Neuronal stem cell (in vitro differentiated cells): ENCODE results near the gene ZNF823.

Experiments used
- DNase-seq: peaks from one replicate; pipeline ENCODE4 v3.0.0-alpha.2; 2013; ENCODE audit warnings: low spot score
- H2AFZ ChIP-seq: one replicate; pipeline ENCODE4 v1.6.1; 2013; ENCODE audit warnings: mild to moderate bottlenecking, low read length, inconsistent platforms
- H2AK5ac ChIP-seq: 2 replicates; pipeline ENCODE4 v1.6.1; 2013; ENCODE audit warnings: low read depth, mild to moderate bottlenecking, inconsistent platforms, low read length, moderate library complexity, mixed read lengths
- H2BK120ac ChIP-seq: 2 replicates; pipeline ENCODE4 v1.6.1; 2013; ENCODE audit warnings: low read depth, mild to moderate bottlenecking, inconsistent platforms, low read length, moderate library complexity, mixed read lengths
- H2BK12ac ChIP-seq: one replicate; pipeline ENCODE4 v1.6.1; 2013; ENCODE audit warnings: low read length, inconsistent platforms
- H2BK15ac ChIP-seq: 2 replicates; pipeline ENCODE4 v1.6.1; 2013; ENCODE audit warnings: mild to moderate bottlenecking, low read length, inconsistent platforms, mixed read lengths
- H2BK5ac ChIP-seq: one replicate; pipeline ENCODE4 v1.6.1; 2013; ENCODE audit warnings: inconsistent platforms, mild to moderate bottlenecking, low read length, moderate library complexity
- H3K14ac ChIP-seq: one replicate; pipeline ENCODE4 v1.6.1; 2013; ENCODE audit warnings: low read length, inconsistent platforms
- H3K18ac ChIP-seq: 2 replicates; pipeline ENCODE4 v1.6.1; 2013; ENCODE audit warnings: low read length, inconsistent platforms
- H3K23ac ChIP-seq: 2 replicates; pipeline ENCODE4 v1.6.1; 2013; ENCODE audit warnings: low read depth, mild to moderate bottlenecking, mixed read lengths, low read length, inconsistent platforms; ENCODE audit not compliant: poor library complexity
- H3K27ac ChIP-seq: replicated peaks from 3 replicates; pipeline ENCODE4 v1.5.1; 2013; ENCODE audit warnings: low read length, inconsistent platforms
- H3K27me3 ChIP-seq, 3 experiments: 2 replicates each; pipeline ENCODE4 v1.6.1; 2013; ENCODE audit warnings: low read length in 3 of 3, mild to moderate bottlenecking in 2 of 3, inconsistent platforms in 1 of 3, low read depth in 1 of 3, mixed read lengths in 1 of 3, moderate library complexity in 1 of 3; ENCODE audit not compliant: control insufficient read depth in 3 of 3, insufficient read depth in 3 of 3
- H3K36me3 ChIP-seq, 2 donors: replicated peaks in 1 of 2; 2 replicates each; pipeline ENCODE4 v1.6.1; 2013; ENCODE audit warnings: low read length in 2 of 2; ENCODE audit not compliant: control insufficient read depth in 2 of 2, insufficient read depth in 2 of 2
- H3K4ac ChIP-seq: 2 replicates; pipeline ENCODE4 v1.6.1; 2013; ENCODE audit warnings: inconsistent platforms, mild to moderate bottlenecking, low read length, moderate library complexity
- H3K4me1 ChIP-seq, 2 donors: 1 replicate in 1 of 2; 2 replicates in 1 of 2; pipeline ENCODE4 v1.6.1; 2013; ENCODE audit warnings: low read length in 2 of 2, low read depth in 1 of 2; ENCODE audit not compliant: control insufficient read depth in 2 of 2, insufficient read depth in 1 of 2
- H3K4me2 ChIP-seq: one replicate; pipeline ENCODE4 v1.6.1; 2013; ENCODE audit warnings: mild to moderate bottlenecking, low read length, inconsistent platforms; ENCODE audit not compliant: insufficient read depth, poor library complexity, severe bottlenecking
- H3K4me3 ChIP-seq, 2 donors: 2 replicates each; pipeline ENCODE4 v1.5.1; 2013; ENCODE audit warnings: low read length in 2 of 2, mild to moderate bottlenecking in 2 of 2, inconsistent platforms in 1 of 2, moderate library complexity in 1 of 2
- H3K79me1 ChIP-seq: one replicate; pipeline ENCODE4 v1.6.1; 2013; ENCODE audit warnings: low read depth, mild to moderate bottlenecking, inconsistent platforms, low read length, moderate library complexity
- H3K9ac ChIP-seq: one replicate; pipeline ENCODE4 v1.6.1; 2013; ENCODE audit warnings: mild to moderate bottlenecking, low read depth, low read length, inconsistent platforms; ENCODE audit not compliant: poor library complexity
- H3K9me3 ChIP-seq, 2 donors: replicated peaks in 1 of 2; 2 replicates each; pipeline versions ENCODE3 to v1.6.1; 2013; ENCODE audit warnings: low read length in 2 of 2, mild to moderate bottlenecking in 2 of 2, inconsistent platforms in 1 of 2, low read depth in 1 of 2, mixed read lengths in 1 of 2, moderate library complexity in 1 of 2; ENCODE audit not compliant: control insufficient read depth in 2 of 2, insufficient read depth in 1 of 2
- H4K8ac ChIP-seq: one replicate; pipeline ENCODE4 v1.6.1; 2013; ENCODE audit warnings: low read depth, mild to moderate bottlenecking, inconsistent platforms, low read length, moderate library complexity
- H4K91ac ChIP-seq: one replicate; pipeline ENCODE4 v1.6.1; 2013; ENCODE audit warnings: low read length, low read depth, mild to moderate bottlenecking, inconsistent platforms; ENCODE audit not compliant: poor library complexity
- WGBS, 2 donors: extraction: QIAGEN DNeasy Blood & Tissue Kit; methylation state at CpG; one replicate each; pipeline ENCODE4 v1.1.7; 2013; ENCODE audit warnings: missing lambda C conversion rate in 2 of 2, mixed read lengths in 1 of 2; ENCODE audit not compliant: insufficient read length in 2 of 2, insufficient replicate concordance in 1 of 2; ENCODE audit errors: extremely low coverage in 2 of 2; 5-methylcytosine and 5-hydroxymethylcytosine counted together

The ZNF823 gene

DNA sequence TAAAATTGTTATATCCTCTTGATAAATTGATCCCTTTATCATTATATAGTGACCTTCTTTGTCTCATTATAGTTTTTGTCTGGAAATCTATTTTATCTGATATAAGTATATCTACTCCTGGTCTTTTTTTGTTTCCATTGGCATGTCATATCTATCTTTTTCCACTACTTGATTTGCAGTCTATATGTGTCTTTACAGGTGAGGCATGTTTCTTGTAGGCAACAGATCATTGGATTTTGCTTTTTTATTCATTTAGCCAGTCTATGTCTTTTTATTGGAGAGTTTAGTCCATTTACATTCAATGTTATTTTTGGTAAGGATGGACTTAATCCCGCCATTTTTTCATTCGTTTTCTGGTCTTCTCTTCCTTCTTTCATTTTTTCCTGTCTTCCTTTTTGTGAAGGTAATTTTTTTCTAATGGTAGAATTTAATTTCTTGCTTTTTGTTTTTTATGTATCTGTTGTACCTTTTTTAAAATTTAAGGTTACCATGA, 13.5 kb upstream of the ZNF823 start:
- Histone ChIP-seq H2BK12ac (no peak overlapping the region), H2BK15ac (no peak overlapping the region), H2BK120ac (no peak overlapping the region), H3K4ac (no peak overlapping the region), H3K9ac (no peak overlapping the region), H2AFZ (no peak overlapping the region), H3K27ac (no peak overlapping the region), H3K9me3 (peaks cover under 1 to 16% of the 10 kb centered on the region in 2 donors), H3K27me3 (no peaks in the 10 kb centered on the region), H3K4me1 (no peaks in the 10 kb centered on the region), H3K23ac (no peak overlapping the region), H3K18ac (no peak overlapping the region), H3K36me3 (no peaks in the 10 kb centered on the region), H3K14ac (no peak overlapping the region), H2BK5ac (no peak overlapping the region), H3K4me2 (no peak overlapping the region), H4K8ac (no peak overlapping the region), H4K91ac (no peak overlapping the region), H3K4me3 (no peak overlapping the region), H3K79me1 (no peaks in the 10 kb centered on the region), H2AK5ac (no peak overlapping the region)
- WGBS, 2 donors, result no CpG with 5 or more reads among the region's 2 CpGs
- no peak for DNase-seq

DNA sequence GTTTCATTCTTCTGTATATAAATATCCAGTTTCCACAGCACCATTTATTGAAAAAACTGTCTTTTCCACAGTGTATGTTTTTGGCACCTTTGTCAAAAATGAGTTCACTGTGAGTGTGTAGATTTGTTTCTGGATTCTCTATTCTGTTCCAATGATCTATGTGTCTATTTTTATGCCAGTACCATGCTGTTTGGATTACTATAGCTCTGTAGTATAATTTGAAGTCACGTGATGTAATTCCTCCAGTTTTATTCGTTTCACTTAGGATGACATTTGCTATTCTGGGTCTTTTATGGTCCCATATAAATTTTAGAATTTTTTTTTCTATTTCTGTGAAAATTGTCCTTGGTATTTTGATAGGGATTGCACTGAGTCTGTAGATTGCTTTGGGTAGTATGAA, 11.0 kb upstream of the ZNF823 start:
- Histone ChIP-seq H4K91ac (no peak overlapping the region), H3K9me3 (peaks cover 0 to 3% of the 10 kb centered on the region in 2 donors), H3K4ac (no peak overlapping the region), H3K27ac (no peak overlapping the region), H4K8ac (no peak overlapping the region), H3K79me1 (no peaks in the 10 kb centered on the region), H3K18ac (no peak overlapping the region), H2BK120ac (no peak overlapping the region), H3K36me3 (no peaks in the 10 kb centered on the region), H2BK5ac (no peak overlapping the region), H2AFZ (no peak overlapping the region), H3K4me1 (no peaks in the 10 kb centered on the region), H3K4me3 (no peak overlapping the region), H2AK5ac (no peak overlapping the region), H3K4me2 (no peak overlapping the region), H3K14ac (no peak overlapping the region), H3K27me3 (no peaks in the 10 kb centered on the region), H2BK12ac (no peak overlapping the region), H3K23ac (no peak overlapping the region), H2BK15ac (no peak overlapping the region), H3K9ac (no peak overlapping the region)
- no CpG with 5 or more reads among the region's 2 CpGs for WGBS, 2 donors
- no peak for DNase-seq

DNA sequence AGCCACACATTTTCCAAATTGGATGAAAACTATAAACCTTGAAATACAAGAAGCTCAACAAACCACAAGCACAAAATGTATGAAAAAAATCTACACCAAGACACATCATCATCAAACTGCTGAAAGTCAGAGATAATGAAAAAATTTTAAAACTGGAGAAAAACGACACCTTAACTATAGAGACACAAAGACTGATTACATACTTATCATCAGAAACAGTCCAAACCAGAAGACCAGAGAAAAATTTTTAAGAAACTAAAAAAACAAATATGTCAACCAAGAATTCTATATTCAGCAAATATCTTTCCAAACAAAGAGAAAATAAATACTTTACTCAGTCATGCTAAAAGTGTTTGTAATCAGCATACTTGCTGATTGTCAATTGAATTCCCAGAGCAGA, 8.5 kb upstream of the ZNF823 start:
- Histone ChIP-seq H2AFZ (no peak overlapping the region), H3K4me1 (no peaks in the 10 kb centered on the region), H3K14ac (no peak overlapping the region), H3K4ac (no peak overlapping the region), H3K27ac (no peak overlapping the region), H3K23ac (no peak overlapping the region), H2AK5ac (no peak overlapping the region), H3K4me3 (no peak overlapping the region), H3K9ac (no peak overlapping the region), H3K27me3 (no peaks in the 10 kb centered on the region), H4K8ac (no peak overlapping the region), H2BK12ac (no peak overlapping the region), H3K4me2 (no peak overlapping the region), H4K91ac (no peak overlapping the region), H3K36me3 (no peaks in the 10 kb centered on the region), H2BK5ac (no peak overlapping the region), H2BK15ac (no peak overlapping the region), H3K9me3 (no peaks in the 10 kb centered on the region), H2BK120ac (no peak overlapping the region), H3K18ac (no peak overlapping the region), H3K79me1 (no peaks in the 10 kb centered on the region)
- no peak for DNase-seq
- WGBS, 2 donors, result no CpG with 5 or more reads among the region's 1 CpG

DNA sequence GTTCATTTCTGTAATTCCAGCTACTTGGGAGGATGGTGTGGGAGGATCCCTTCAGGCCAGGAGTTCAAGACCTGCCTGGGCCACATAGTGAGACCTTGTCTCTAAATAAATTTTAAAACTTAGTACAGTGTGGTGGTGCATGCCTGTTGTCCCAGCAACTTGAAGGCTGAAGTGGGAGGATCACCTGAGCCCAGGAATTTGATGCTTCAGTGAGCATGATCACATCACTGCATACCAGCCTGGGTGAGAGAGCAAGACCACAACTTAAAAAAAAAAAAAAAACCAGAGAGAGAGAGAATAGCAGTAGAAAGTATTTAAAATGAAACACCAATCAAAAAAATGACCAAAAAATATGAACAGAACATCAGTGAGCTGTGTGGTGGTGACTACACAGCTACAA, 7.1 kb upstream of the ZNF823 start:
- no peak for DNase-seq
- H3K4me1 ChIP-seq, result no peaks in the 10 kb centered on the region
- no peak overlapping the region for H3K9ac ChIP-seq
- H4K8ac ChIP-seq, result no peak overlapping the region
- no peak overlapping the region for H4K91ac ChIP-seq
- H3K14ac ChIP-seq, result no peak overlapping the region
- peaks cover 0 to 4% (median 0%) of the 10 kb centered on the region in 3 experiments for H3K27me3 ChIP-seq
- no peak overlapping the region for H3K4ac ChIP-seq
- no peak overlapping the region for H2BK120ac ChIP-seq
- no peaks in the 10 kb centered on the region for H3K36me3 ChIP-seq
- no peaks in the 10 kb centered on the region for H3K79me1 ChIP-seq
- H3K4me3 ChIP-seq, result no peak overlapping the region
- H2AK5ac ChIP-seq, result no peak overlapping the region
- H3K23ac ChIP-seq, result no peak overlapping the region
- no peaks in the 10 kb centered on the region for H3K9me3 ChIP-seq
- H3K27ac ChIP-seq, result no peak overlapping the region
- no peak overlapping the region for H2AFZ ChIP-seq
- H2BK15ac ChIP-seq, result no peak overlapping the region
- no peak overlapping the region for H2BK5ac ChIP-seq
- H3K18ac ChIP-seq, result no peak overlapping the region
- H2BK12ac ChIP-seq, result no peak overlapping the region
- H3K4me2 ChIP-seq, result no peak overlapping the region
